Measurements from ENCODE around the gene TMEM184B.
A peak's percentile ranks its signal among the peaks of the same experiment; 100 is the strongest.

Gene TMEM184B

GRCh38 chr22:38191055-38191454 lies 81.8 kb downstream of the TMEM184B start:
- Histone ChIP-seq H3K9me3 (replicated peaks in 1 of 2; ENCODE audit: control insufficient read depth in 2 of 2, insufficient read depth in 1 of 2, low read depth in 1 of 2, low read length in 2 of 2) (no peaks in the 10 kb centered on the region), H3K27me3 (ENCODE audit: control insufficient read depth in 3 of 3, insufficient read depth in 3 of 3, low read depth in 1 of 3, low read length in 3 of 3) (no peaks in the 10 kb centered on the region), H3K36me3 (replicated peaks in 1 of 2; ENCODE audit: control insufficient read depth in 2 of 2, insufficient read depth in 2 of 2, low read length in 2 of 2) (no peaks in the 10 kb centered on the region), H3K4me1 (ENCODE audit: control insufficient read depth in 2 of 2, insufficient read depth in 1 of 2, low read depth in 1 of 2, low read length in 2 of 2) (peaks cover 2 to 3% of the 10 kb centered on the region in 2 donors), H2BK120ac (ENCODE audit: low read depth, low read length) (no peak overlapping the region), H3K4me3 (ENCODE audit: low read length in 2 of 2) (no peak overlapping the region), H4K91ac (ENCODE audit: low read depth, low read length, poor library complexity) (no peak overlapping the region), H3K4ac (ENCODE audit: low read length) (no peak overlapping the region), H2BK5ac (ENCODE audit: low read length) (peak overlapping the region; percentile 39), H3K23ac (ENCODE audit: low read depth, low read length, poor library complexity) (no peak overlapping the region), H2BK15ac (ENCODE audit: low read length) (no peak overlapping the region), H2AFZ (ENCODE audit: low read length) (no peak overlapping the region), H3K14ac (ENCODE audit: low read length) (no peak overlapping the region), H4K8ac (ENCODE audit: low read depth, low read length) (no peak overlapping the region), H3K18ac (ENCODE audit: low read length) (no peak overlapping the region), H2BK12ac (ENCODE audit: low read length) (no peak overlapping the region), H3K4me2 (ENCODE audit: insufficient read depth, low read length, poor library complexity, severe bottlenecking) (no peak overlapping the region), H3K79me1 (ENCODE audit: low read depth, low read length) (no peaks in the 10 kb centered on the region), H3K27ac (replicated peaks; ENCODE audit: low read length) (no peak overlapping the region), H2AK5ac (ENCODE audit: low read depth, low read length) (no peak overlapping the region), H3K9ac (ENCODE audit: low read depth, low read length, poor library complexity) (peak overlapping the region; percentile 16)
- DNase-seq (ENCODE audit: low spot score): no peak
- WGBS, 2 donors (ENCODE audit: extremely low coverage in 2 of 2, insufficient read length in 2 of 2, insufficient replicate concordance in 1 of 2): no CpG with 5 or more reads among the region's 14 CpGs

- H2BK120ac ChIP-seq (ENCODE audit: low read depth, low read length): no peak overlapping the region
- WGBS, 2 donors (ENCODE audit: extremely low coverage in 2 of 2, insufficient read length in 2 of 2, insufficient replicate concordance in 1 of 2): no CpG with 5 or more reads among the region's 6 CpGs
These were observed 82.2 kb downstream of the TMEM184B start for GRCh38 chr22:38190581-38190980.

GRCh38 chr22:38189104-38189503 lies 83.7 kb downstream of the TMEM184B start:
- Histone ChIP-seq H3K36me3 (replicated peaks in 1 of 2; ENCODE audit: control insufficient read depth in 2 of 2, insufficient read depth in 2 of 2, low read length in 2 of 2) (no peaks in the 10 kb centered on the region), H3K4me2 (ENCODE audit: insufficient read depth, low read length, poor library complexity, severe bottlenecking) (no peak overlapping the region), H3K9me3 (replicated peaks in 1 of 2; ENCODE audit: control insufficient read depth in 2 of 2, insufficient read depth in 1 of 2, low read depth in 1 of 2, low read length in 2 of 2) (no peaks in the 10 kb centered on the region), H3K27ac (replicated peaks; ENCODE audit: low read length) (no peak overlapping the region), H3K4ac (ENCODE audit: low read length) (no peak overlapping the region), H3K18ac (ENCODE audit: low read length) (no peak overlapping the region), H3K27me3 (ENCODE audit: control insufficient read depth in 3 of 3, insufficient read depth in 3 of 3, low read depth in 1 of 3, low read length in 3 of 3) (no peaks in the 10 kb centered on the region), H2AFZ (ENCODE audit: low read length) (no peak overlapping the region), H2BK5ac (ENCODE audit: low read length) (no peak overlapping the region), H3K23ac (ENCODE audit: low read depth, low read length, poor library complexity) (no peak overlapping the region), H3K9ac (ENCODE audit: low read depth, low read length, poor library complexity) (no peak overlapping the region), H2BK15ac (ENCODE audit: low read length) (no peak overlapping the region), H4K8ac (ENCODE audit: low read depth, low read length) (no peak overlapping the region), H3K79me1 (ENCODE audit: low read depth, low read length) (no peaks in the 10 kb centered on the region), H3K4me3 (ENCODE audit: low read length in 2 of 2) (no peak overlapping the region), H3K4me1 (ENCODE audit: control insufficient read depth in 2 of 2, insufficient read depth in 1 of 2, low read depth in 1 of 2, low read length in 2 of 2) (peaks cover 0 to 3% of the 10 kb centered on the region in 2 donors), H2AK5ac (ENCODE audit: low read depth, low read length) (no peak overlapping the region), H2BK120ac (ENCODE audit: low read depth, low read length) (no peak overlapping the region), H3K14ac (ENCODE audit: low read length) (no peak overlapping the region), H2BK12ac (ENCODE audit: low read length) (no peak overlapping the region), H4K91ac (ENCODE audit: low read depth, low read length, poor library complexity) (no peak overlapping the region)
- 100% methylated on average over 1 of the region's 3 CpGs; no CpG with 5 or more reads in 1 of the 2 donors for WGBS, 2 donors (ENCODE audit: extremely low coverage in 2 of 2, insufficient read length in 2 of 2, insufficient replicate concordance in 1 of 2)
- DNase-seq (ENCODE audit: low spot score): no peak

More at GRCh38 chr22:38190581-38190980, 82.2 kb downstream of the TMEM184B start:
- Histone ChIP-seq H3K14ac (ENCODE audit: low read length) (no peak overlapping the region), H3K36me3 (replicated peaks in 1 of 2; ENCODE audit: control insufficient read depth in 2 of 2, insufficient read depth in 2 of 2, low read length in 2 of 2) (no peaks in the 10 kb centered on the region), H3K9me3 (replicated peaks in 1 of 2; ENCODE audit: control insufficient read depth in 2 of 2, insufficient read depth in 1 of 2, low read depth in 1 of 2, low read length in 2 of 2) (no peaks in the 10 kb centered on the region), H3K9ac (ENCODE audit: low read depth, low read length, poor library complexity) (no peak overlapping the region), H2BK15ac (ENCODE audit: low read length) (no peak overlapping the region), H2AFZ (ENCODE audit: low read length) (no peak overlapping the region), H4K91ac (ENCODE audit: low read depth, low read length, poor library complexity) (no peak overlapping the region), H3K4me1 (ENCODE audit: control insufficient read depth in 2 of 2, insufficient read depth in 1 of 2, low read depth in 1 of 2, low read length in 2 of 2) (peaks cover 2 to 3% of the 10 kb centered on the region in 2 donors), H2BK5ac (ENCODE audit: low read length) (no peak overlapping the region), H4K8ac (ENCODE audit: low read depth, low read length) (no peak overlapping the region), H3K4me2 (ENCODE audit: insufficient read depth, low read length, poor library complexity, severe bottlenecking) (no peak overlapping the region), H2AK5ac (ENCODE audit: low read depth, low read length) (no peak overlapping the region), H3K4ac (ENCODE audit: low read length) (no peak overlapping the region), H2BK12ac (ENCODE audit: low read length) (no peak overlapping the region), H3K27me3 (ENCODE audit: control insufficient read depth in 3 of 3, insufficient read depth in 3 of 3, low read depth in 1 of 3, low read length in 3 of 3) (no peaks in the 10 kb centered on the region), H3K23ac (ENCODE audit: low read depth, low read length, poor library complexity) (no peak overlapping the region), H3K79me1 (ENCODE audit: low read depth, low read length) (no peaks in the 10 kb centered on the region), H3K18ac (ENCODE audit: low read length) (no peak overlapping the region), H3K4me3 (ENCODE audit: low read length in 2 of 2) (no peak overlapping the region), H3K27ac (replicated peaks; ENCODE audit: low read length) (no peak overlapping the region)
- DNase-seq (ENCODE audit: low spot score): no peak

- Histone ChIP-seq H3K9ac (ENCODE audit: low read depth, low read length, poor library complexity) (no peak overlapping the region), H3K36me3 (replicated peaks in 1 of 2; ENCODE audit: control insufficient read depth in 2 of 2, insufficient read depth in 2 of 2, low read length in 2 of 2) (no peaks in the 10 kb centered on the region), H2AK5ac (ENCODE audit: low read depth, low read length) (no peak overlapping the region), H3K9me3 (replicated peaks in 1 of 2; ENCODE audit: control insufficient read depth in 2 of 2, insufficient read depth in 1 of 2, low read depth in 1 of 2, low read length in 2 of 2) (no peaks in the 10 kb centered on the region), H3K18ac (ENCODE audit: low read length) (no peak overlapping the region), H3K27me3 (ENCODE audit: control insufficient read depth in 3 of 3, insufficient read depth in 3 of 3, low read depth in 1 of 3, low read length in 3 of 3) (no peaks in the 10 kb centered on the region), H2BK12ac (ENCODE audit: low read length) (no peak overlapping the region), H4K91ac (ENCODE audit: low read depth, low read length, poor library complexity) (no peak overlapping the region), H4K8ac (ENCODE audit: low read depth, low read length) (no peak overlapping the region), H2BK120ac (ENCODE audit: low read depth, low read length) (no peak overlapping the region), H2AFZ (ENCODE audit: low read length) (peak overlapping the region; percentile 9), H3K4me3 (ENCODE audit: low read length in 2 of 2) (no peak overlapping the region), H3K79me1 (ENCODE audit: low read depth, low read length) (no peaks in the 10 kb centered on the region), H3K27ac (replicated peaks; ENCODE audit: low read length) (no peak overlapping the region), H2BK15ac (ENCODE audit: low read length) (no peak overlapping the region), H3K4me2 (ENCODE audit: insufficient read depth, low read length, poor library complexity, severe bottlenecking) (no peak overlapping the region), H3K23ac (ENCODE audit: low read depth, low read length, poor library complexity) (no peak overlapping the region), H3K4me1 (ENCODE audit: control insufficient read depth in 2 of 2, insufficient read depth in 1 of 2, low read depth in 1 of 2, low read length in 2 of 2) (peaks cover 0 to 3% of the 10 kb centered on the region in 2 donors), H3K4ac (ENCODE audit: low read length) (no peak overlapping the region), H3K14ac (ENCODE audit: low read length) (no peak overlapping the region), H2BK5ac (ENCODE audit: low read length) (no peak overlapping the region)
- WGBS, 2 donors (ENCODE audit: extremely low coverage in 2 of 2, insufficient read length in 2 of 2, insufficient replicate concordance in 1 of 2): no CpG with 5 or more reads among the region's 10 CpGs
- no peak for DNase-seq (ENCODE audit: low spot score)
These were observed 85.2 kb downstream of the TMEM184B start for GRCh38 chr22:38187413-38188212.
